ENCODE data around the gene C17orf75. TPM values are rescaled to one million over a fixed set of nuclear protein-coding genes. Genes with fewer than 3 reads are reported as not detected.
"Not testable (repeated sequence)": the region's sequence is repeated elsewhere in the genome, so short reads cannot be mapped to it uniquely, and the experiment has no call there.

Gene C17orf75
- total RNA-seq, 1 experiment from 2014 or later, result 24.3 TPM

- no peak for DNase-seq (ENCODE audit: low read depth)
Observed at GRCh38 chr17:32345951-32346600, 4.1 kb upstream of the C17orf75 start.

- DNase-seq (ENCODE audit: low read depth), result no peak
Observed at GRCh38 chr17:32342603-32343325, 791 bp upstream of the C17orf75 start.

- DNase-seq (ENCODE audit: low read depth), result peak; percentile 28
Observed at GRCh38 chr17:32341141-32341856, 674 bp downstream of the C17orf75 start.

- DNase-seq (ENCODE audit: low read depth), result peak; percentile 54
Observed at GRCh38 chr17:32335687-32336086, 6.3 kb downstream of the C17orf75 start.

GRCh38 chr17:32335046-32335445, 6.9 kb downstream of the C17orf75 start:
- DNase-seq (ENCODE audit: low read depth), result no peak

GRCh38 chr17:32333187-32333586, 8.8 kb downstream of the C17orf75 start:
- no peak for DNase-seq (ENCODE audit: low read depth)

- DNase-seq (ENCODE audit: low read depth), result no peak
Observed at GRCh38 chr17:32331243-32332040, 10.5 kb downstream of the C17orf75 start.

- DNase-seq (ENCODE audit: low read depth), result no peak
Observed at GRCh38 chr17:32330147-32330546, 11.8 kb downstream of the C17orf75 start.

- DNase-seq (ENCODE audit: low read depth), result no peak
Observed at GRCh38 chr17:32327911-32328310, 14.1 kb downstream of the C17orf75 start.

GRCh38 chr17:32323811-32324491, 18.0 kb downstream of the C17orf75 start:
- DNase-seq (ENCODE audit: low read depth), result peak; percentile 34

- no peak for DNase-seq (ENCODE audit: low read depth)
Observed at GRCh38 chr17:32323046-32323445, 18.9 kb downstream of the C17orf75 start.

GRCh38 chr17:32320847-32321246, 21.1 kb downstream of the C17orf75 start:
- no peak for DNase-seq (ENCODE audit: low read depth)

GRCh38 chr17:32320080-32320479, 21.9 kb downstream of the C17orf75 start:
- not testable (repeated sequence) for DNase-seq (ENCODE audit: low read depth)

GRCh38 chr17:32319548-32319905, 22.4 kb downstream of the C17orf75 start:
- DNase-seq (ENCODE audit: low read depth), result peak; percentile 71

- DNase-seq (ENCODE audit: low read depth), result no peak
Observed at GRCh38 chr17:32318071-32318470, 23.9 kb downstream of the C17orf75 start.

- no peak for DNase-seq (ENCODE audit: low read depth)
Observed at GRCh38 chr17:32317353-32317752, 24.6 kb downstream of the C17orf75 start.

GRCh38 chr17:32316653-32317052, 25.3 kb downstream of the C17orf75 start:
- not testable (repeated sequence) for DNase-seq (ENCODE audit: low read depth)

GRCh38 chr17:32315171-32315570, 26.8 kb downstream of the C17orf75 start:
- DNase-seq (ENCODE audit: low read depth), result no peak

GRCh38 chr17:32314636-32315035, 27.3 kb downstream of the C17orf75 start:
- DNase-seq (ENCODE audit: low read depth), result no peak

GRCh38 chr17:32311028-32311536, 30.9 kb downstream of the C17orf75 start:
- no peak for DNase-seq (ENCODE audit: low read depth)

GRCh38 chr17:32307658-32308057, 34.3 kb downstream of the C17orf75 start:
- DNase-seq (ENCODE audit: low read depth), result no peak
